Effector memory CD8-positive, alpha-beta T cell (primary cell): ENCODE data around the gene DNAJC7.
A peak's percentile ranks its signal among the peaks of the same experiment; 100 is the strongest.
"Not testable (repeated sequence)": the region's sequence is repeated elsewhere in the genome, so short reads cannot be mapped to it uniquely, and the experiment has no call there.

ENCODE experiments used
- ATAC-seq: fragments of 150-1000 bp; cut with Tn5 transposase; replicated peaks from 2 replicates; pipeline ENCODE4 v1.10.0; 2021; ENCODE audit warnings: mild to moderate bottlenecking, moderate library complexity
- DNase-seq, 3 experiments: peaks; one replicate each; pipeline ENCODE4 v3.0.0; 2021
- H3K27ac Mint-ChIP-seq, 2 donors: one replicate each; pipeline ENCODE4 v1.8.0; 2022; ENCODE audit warnings: mild to moderate bottlenecking in 2 of 2, mixed read lengths in 2 of 2, moderate library complexity in 2 of 2
- H3K27me3 Mint-ChIP-seq, 2 donors: one replicate each; pipeline ENCODE4 v1.8.0; 2022; ENCODE audit warnings: mixed read lengths in 2 of 2
- H3K36me3 Mint-ChIP-seq: one replicate; pipeline ENCODE4 v1.8.0; 2022; ENCODE audit warnings: mild to moderate bottlenecking, moderate library complexity, mixed read lengths; ENCODE audit not compliant: insufficient read depth
- H3K4me1 Mint-ChIP-seq, 2 donors: one replicate each; pipeline ENCODE4 v1.8.0; 2022; ENCODE audit warnings: low read depth in 2 of 2, mixed read lengths in 2 of 2
- H3K4me3 Mint-ChIP-seq, 2 donors: one replicate each; pipeline ENCODE4 v1.8.0; 2022; ENCODE audit warnings: mild to moderate bottlenecking in 2 of 2, mixed read lengths in 2 of 2, moderate library complexity in 2 of 2
- H3K9me3 Mint-ChIP-seq, 2 donors: one replicate each; pipeline ENCODE4 v1.8.0; 2022; ENCODE audit warnings: mixed read lengths in 2 of 2

Gene DNAJC7

DNA sequence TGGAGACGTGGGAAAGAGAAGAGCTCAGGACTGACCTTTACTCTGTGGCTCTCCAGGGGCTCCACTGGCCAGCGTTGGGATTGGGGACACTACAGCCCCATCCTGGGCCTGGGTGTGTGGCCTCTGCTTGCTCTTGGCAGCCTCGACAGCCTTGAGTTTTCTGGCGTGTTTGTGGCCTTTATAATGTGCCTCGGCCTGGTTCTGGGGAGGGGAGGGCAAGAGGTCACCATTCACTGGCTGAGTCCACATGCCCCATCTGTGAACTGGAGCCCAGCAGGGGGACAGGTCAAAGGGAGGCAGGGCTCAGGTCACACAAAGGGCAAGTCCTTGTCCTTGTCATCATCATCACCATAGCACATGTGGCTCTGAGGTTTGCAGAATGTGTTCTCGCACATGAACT is 14.3 kb upstream of the DNAJC7 start:
- Mint-ChIP-seq H3K4me1 (peaks cover 0 to 1% of the 10 kb centered on the region in 2 donors), H3K27ac (no peak overlapping the region), H3K4me3 (no peak overlapping the region), H3K36me3 (peaks cover 3% of the 10 kb centered on the region), H3K27me3 (peaks cover 17 to 22% of the 10 kb centered on the region in 2 donors), H3K9me3 (no peaks in the 10 kb centered on the region)
- DNase-seq (no peak), ATAC-seq (no peak)

DNA sequence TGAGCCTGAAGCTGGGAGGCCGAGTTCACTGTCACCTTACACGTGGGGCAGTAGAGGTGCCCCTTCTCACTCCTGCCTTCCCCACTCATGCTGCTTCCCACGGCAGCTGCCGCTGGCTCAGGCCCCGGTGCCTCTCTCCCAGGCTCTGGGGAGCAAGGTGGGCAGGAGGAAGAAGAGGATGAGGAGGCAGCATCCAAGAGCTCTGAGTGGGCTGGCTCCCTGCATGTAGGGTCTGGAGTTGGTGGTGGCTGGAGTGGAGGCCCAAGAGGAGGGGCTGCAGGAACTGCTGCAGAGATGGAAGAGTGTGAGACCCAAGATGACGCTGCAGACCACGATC is 11.5 kb upstream of the DNAJC7 start:
- Mint-ChIP-seq H3K4me1 (peaks cover 5 to 9% of the 10 kb centered on the region in 2 donors), H3K36me3 (peaks cover 13% of the 10 kb centered on the region), H3K27me3 (peaks cover 15 to 16% of the 10 kb centered on the region in 2 donors), H3K4me3 (no peak overlapping the region), H3K27ac (no peak overlapping the region), H3K9me3 (no peaks in the 10 kb centered on the region)
- no peak for ATAC-seq
- no peak for DNase-seq

DNA sequence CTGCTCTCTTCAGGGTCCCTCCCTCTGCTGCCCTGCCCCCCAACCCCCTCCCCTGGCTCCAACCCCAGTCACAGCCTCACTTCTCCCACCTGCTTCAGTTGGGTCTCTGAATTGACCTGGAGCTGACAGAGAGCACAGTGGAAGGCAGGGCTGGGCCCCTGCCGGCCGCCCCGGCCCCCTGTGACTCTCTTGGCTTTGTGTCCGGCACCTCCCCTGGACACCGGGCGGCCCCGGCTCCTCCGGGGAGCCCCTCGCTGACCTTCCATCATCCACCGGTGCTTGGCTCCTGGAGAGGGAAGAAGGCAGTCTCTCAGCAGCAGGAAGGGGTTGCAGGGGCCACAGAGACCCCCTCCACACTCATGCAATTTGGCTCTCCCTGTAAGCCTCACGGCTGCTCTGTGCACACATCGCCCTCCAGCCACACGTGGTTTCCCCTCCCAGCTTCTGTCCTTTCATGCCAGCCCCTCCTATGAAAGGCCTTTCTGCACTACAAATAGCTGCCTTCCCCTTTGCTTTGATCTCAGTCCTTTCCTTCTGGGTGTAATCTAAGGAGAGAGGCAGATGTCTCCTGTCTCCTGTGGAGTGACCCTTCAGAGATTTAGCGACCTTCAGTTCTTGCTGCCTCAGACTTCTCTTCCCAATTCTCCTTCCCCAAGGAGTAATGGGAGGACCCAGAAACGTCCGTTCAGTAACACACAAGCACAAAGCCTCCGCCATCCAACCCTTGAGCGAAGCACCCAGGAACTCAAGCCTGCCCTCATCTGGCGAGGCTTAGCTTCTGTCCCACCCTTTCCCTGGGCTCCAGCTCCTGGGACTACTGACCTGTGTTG is 10.9 kb upstream of the DNAJC7 start:
- H3K4me1 Mint-ChIP-seq: peaks cover 5 to 8% of the 10 kb centered on the region in 2 donors
- no peak overlapping the region for H3K27ac Mint-ChIP-seq
- H3K27me3 Mint-ChIP-seq: peaks cover 12 to 16% of the 10 kb centered on the region in 2 donors
- H3K4me3 Mint-ChIP-seq: no peak overlapping the region
- H3K9me3 Mint-ChIP-seq: no peaks in the 10 kb centered on the region
- no peak for DNase-seq
- ATAC-seq: no peak
- H3K36me3 Mint-ChIP-seq: peaks cover 13% of the 10 kb centered on the region

DNA sequence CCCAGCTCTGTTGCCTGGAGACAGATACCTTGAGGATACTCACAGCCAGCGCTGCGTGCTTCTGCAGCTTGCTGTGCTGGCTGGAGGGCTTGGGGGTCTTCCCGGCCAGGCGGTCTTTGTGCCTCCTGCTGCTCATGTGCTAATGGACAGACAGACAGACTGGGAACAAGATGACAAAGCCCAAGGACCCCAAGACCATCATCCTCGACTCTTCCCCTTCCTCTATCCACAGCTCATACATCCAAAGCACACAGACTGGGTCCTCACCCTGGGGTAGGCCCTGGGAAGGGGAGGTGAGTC is 10.3 kb upstream of the DNAJC7 start:
- Mint-ChIP-seq H3K4me1 (peaks cover 5 to 8% of the 10 kb centered on the region in 2 donors), H3K27me3 (peaks cover 12 to 16% of the 10 kb centered on the region in 2 donors), H3K9me3 (no peaks in the 10 kb centered on the region), H3K36me3 (peaks cover 13% of the 10 kb centered on the region), H3K27ac (no peak overlapping the region), H3K4me3 (no peak overlapping the region)
- DNase-seq: no peak
- ATAC-seq: no peak

DNA sequence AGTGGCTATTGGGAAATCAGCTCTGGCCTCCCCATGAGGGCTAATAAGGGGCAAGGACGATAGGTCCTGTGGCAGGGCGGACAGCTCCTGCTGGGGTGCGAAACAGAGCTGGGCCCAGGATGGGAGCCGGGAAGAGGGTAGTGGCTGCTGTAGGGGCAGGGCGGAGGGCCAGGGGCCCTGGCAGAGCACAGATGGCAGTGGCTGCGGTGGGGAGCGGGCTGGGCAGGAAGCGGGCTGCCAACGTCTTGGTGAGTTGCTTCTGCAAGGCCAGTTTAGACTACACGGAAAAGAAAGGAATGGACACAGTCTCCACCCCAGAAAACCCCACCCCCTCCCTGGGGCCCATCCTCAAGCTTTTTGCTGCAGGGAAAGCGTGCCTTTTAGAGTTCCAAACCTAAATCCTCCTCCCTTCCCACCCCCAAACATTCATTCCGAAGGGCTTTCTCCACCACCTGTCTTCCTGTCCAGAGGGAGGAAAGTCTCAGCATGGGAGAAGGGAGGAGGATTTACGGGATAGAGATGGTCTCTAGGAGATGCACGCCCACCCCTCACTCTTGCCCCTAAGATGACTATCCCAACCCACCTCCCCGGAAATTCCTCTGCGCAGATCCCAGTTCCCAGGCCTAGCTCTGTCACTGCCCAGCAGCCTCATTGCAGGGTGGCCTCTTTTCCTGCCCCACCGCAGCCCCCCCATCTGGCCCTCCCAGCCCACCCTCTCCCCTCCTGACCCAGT is 9.8 kb upstream of the DNAJC7 start:
- peaks cover 12 to 16% of the 10 kb centered on the region in 2 donors for H3K27me3 Mint-ChIP-seq
- H3K4me3 Mint-ChIP-seq: no peak overlapping the region
- no peaks in the 10 kb centered on the region for H3K9me3 Mint-ChIP-seq
- no peak overlapping the region for H3K27ac Mint-ChIP-seq
- ATAC-seq (no peak), DNase-seq (no peak)
- peaks cover 13% of the 10 kb centered on the region for H3K36me3 Mint-ChIP-seq
- H3K4me1 Mint-ChIP-seq: peaks cover 5 to 10% of the 10 kb centered on the region in 2 donors

DNA sequence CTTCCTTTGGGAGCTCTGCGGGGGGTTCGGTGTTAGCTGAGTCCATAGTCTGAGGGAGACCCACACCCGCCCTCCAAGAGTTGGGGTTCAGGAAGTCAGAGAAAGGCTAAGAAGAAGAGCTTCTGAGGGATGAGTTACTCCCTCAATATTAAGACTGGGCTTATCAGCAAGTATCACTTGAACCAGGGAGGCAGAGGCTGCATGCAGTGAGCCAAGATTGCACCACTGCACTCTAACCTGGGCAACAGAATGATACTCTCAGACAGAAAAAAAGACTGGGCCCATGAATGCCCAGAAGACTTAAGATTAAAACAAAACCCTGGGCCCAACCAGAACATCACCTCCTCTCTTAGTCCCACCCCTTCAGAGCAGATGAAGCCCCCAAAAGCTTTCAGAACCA is 8.7 kb upstream of the DNAJC7 start:
- Mint-ChIP-seq H3K36me3 (peaks cover 13% of the 10 kb centered on the region), H3K4me3 (no peak overlapping the region), H3K27ac (peak overlapping the region in 1 of 2 donors; percentile 77), H3K9me3 (no peaks in the 10 kb centered on the region), H3K4me1 (peaks cover 10 to 17% of the 10 kb centered on the region in 2 donors), H3K27me3 (peaks cover 12 to 16% of the 10 kb centered on the region in 2 donors)
- ATAC-seq: no peak
- DNase-seq: no peak

DNA sequence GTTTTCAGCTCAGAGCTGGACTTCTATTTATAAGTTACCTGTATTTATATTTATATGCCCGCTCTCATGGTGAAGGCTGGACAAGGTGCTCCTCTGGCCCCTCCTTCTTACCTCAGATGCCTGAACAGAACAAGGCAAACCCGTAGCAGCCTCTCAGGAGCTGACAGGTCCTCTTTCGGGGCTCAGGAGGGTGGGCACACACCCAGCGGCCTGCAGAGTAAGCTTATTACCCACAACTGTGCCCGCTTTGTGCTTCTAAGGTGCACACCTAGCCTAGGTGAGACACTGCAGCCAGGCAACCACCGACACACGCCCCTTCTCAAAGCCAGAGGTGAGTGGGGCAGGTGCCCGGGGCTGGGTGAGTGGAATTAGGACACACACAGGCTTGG is 7.9 kb upstream of the DNAJC7 start:
- Mint-ChIP-seq H3K27me3 (peaks cover 12 to 16% of the 10 kb centered on the region in 2 donors), H3K4me1 (peaks cover 17 to 22% of the 10 kb centered on the region in 2 donors), H3K9me3 (no peaks in the 10 kb centered on the region), H3K36me3 (peaks cover 13% of the 10 kb centered on the region), H3K4me3 (no peak overlapping the region), H3K27ac (no peak overlapping the region)
- DNase-seq (no peak), ATAC-seq (no peak)

DNA sequence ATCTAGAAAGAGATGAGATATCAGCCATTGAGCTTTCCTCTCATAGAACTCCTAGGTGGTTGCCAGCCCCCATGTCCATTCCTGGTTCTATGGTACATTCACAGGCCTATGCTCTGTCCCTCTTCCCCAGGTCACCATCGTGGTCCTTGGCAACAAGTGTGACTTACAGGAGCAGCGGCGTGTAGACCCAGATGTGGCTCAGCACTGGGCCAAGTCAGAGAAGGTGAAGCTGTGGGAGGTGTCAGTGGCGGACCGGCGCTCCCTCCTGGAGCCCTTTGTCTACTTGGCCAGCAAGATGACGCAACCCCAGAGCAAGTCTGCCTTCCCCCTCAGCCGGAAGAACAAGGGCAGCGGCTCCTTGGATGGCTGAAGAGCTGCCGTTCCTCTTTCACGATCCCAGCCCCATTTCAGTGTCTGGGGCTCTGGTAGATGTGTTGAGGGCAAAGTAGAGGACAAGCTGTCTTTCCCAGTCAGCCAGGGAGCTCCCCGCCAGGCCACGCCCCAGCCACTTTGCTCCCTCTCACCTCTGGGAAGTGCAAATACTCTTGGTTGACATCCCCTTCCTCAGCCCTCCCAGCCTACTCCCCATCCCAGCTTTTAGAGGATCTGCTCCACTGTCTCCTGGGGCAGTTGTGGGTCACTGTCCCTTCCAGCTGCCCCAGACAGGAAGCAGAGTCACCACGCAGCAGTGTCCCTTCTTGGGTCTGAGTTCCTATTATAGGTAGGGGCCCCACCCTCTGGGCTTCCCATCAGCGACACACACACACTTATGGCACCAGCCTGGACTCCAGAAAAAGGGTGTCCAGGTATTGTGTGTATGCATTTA is 6.5 kb upstream of the DNAJC7 start:
- Mint-ChIP-seq H3K4me3 (no peak overlapping the region), H3K27me3 (peaks cover 7 to 10% of the 10 kb centered on the region in 2 donors), H3K27ac (no peak overlapping the region), H3K4me1 (peaks cover 25 to 27% of the 10 kb centered on the region in 2 donors), H3K9me3 (peaks cover 0 to 2% of the 10 kb centered on the region in 2 donors), H3K36me3 (peaks cover 23% of the 10 kb centered on the region)
- ATAC-seq: no peak
- no peak for DNase-seq

DNA sequence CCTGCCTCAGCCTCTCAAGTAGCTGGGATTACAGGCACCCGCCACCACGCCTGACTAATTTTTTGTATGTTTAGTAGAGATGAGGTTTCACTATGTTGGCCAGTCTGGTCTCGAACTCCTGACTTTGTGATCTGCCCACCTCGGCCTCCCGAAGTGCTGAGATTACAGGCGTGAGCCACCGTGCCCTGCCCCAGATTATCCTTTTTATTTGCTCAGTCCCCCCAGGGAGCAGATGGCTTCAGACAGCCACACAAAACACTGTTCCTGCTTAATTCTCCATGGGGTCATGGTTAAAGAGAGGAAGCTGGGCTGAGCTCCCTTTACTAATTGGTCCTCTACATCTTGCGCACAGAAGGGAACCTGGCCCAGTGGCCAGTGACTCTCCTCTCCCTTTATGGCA is 3.6 kb upstream of the DNAJC7 start:
- Mint-ChIP-seq H3K36me3 (peaks cover 30% of the 10 kb centered on the region), H3K4me1 (peaks cover 46 to 48% of the 10 kb centered on the region in 2 donors), H3K4me3 (peak overlapping the region; percentile 96 to 99), H3K27ac (peak overlapping the region; percentile 80 to 93)
- not testable (repeated sequence) for DNase-seq, H3K9me3 Mint-ChIP-seq, ATAC-seq, H3K27me3 Mint-ChIP-seq

DNA sequence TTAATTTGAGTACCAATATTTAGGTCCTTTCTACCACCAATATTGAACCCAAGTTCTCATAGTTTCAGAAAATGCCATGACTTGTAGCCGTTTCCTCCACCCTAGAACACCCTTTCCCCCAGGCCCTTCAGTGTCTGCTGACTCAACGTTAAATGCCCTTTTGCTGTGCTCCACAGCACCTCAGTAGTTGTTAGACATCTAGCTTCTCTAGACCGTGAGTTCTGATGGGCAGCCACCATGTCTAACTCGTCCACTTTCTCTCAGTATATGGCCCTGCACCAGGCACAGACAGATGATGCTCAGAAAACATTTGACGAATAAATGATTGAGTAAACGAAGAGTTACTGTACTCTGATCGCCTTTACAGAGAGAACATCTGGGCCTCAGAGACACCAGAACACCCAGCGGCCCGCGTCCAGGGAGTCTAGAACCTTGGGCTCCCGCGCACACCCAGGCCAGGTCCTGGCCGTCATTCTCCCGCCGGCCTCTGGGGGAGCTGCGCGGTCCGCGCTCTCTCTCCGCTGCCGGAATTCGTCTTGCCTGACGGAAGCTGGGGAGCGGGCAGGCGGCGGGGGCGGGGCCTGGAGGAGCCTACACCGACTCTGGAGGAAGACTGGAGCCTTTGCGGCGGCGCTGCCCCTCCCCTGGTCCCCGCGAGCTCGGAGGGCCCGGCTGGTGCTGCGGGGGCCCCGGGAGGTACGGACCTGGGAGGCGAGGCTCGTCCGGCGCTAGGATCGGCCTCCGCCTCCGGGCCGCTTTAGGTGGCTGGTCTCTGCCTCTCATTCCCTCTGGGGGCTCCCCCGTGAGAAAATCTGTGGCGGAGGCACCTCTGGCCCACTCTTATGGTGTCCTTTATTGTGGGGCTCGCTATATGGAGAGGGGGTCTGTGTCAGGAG is 2.5 kb upstream of the DNAJC7 start, which contains the start of gene NKIRAS2:
Gene NKIRAS2 (plus strand): TSS at position 582 of the 896 bp plus-strand sequence. CDS start 1,488 bp downstream, outside the sequence.
- peak within 1 kb of the TSS; percentile 96 to 99 for H3K4me3 Mint-ChIP-seq
- DNase-seq (peak; percentile 88 to 89 (median 89)), ATAC-seq (peak; percentile 70)
- H3K27ac Mint-ChIP-seq: peak within 1 kb of the TSS; percentile 80 to 93
- H3K4me1 Mint-ChIP-seq: peaks cover 52 to 54% of the 10 kb centered on the region in 2 donors
- peaks cover 36% of the 10 kb centered on the region for H3K36me3 Mint-ChIP-seq
- peaks cover 0 to 2% of the 10 kb centered on the region in 2 donors for H3K9me3 Mint-ChIP-seq
- no peaks in the 10 kb centered on the region for H3K27me3 Mint-ChIP-seq

DNA sequence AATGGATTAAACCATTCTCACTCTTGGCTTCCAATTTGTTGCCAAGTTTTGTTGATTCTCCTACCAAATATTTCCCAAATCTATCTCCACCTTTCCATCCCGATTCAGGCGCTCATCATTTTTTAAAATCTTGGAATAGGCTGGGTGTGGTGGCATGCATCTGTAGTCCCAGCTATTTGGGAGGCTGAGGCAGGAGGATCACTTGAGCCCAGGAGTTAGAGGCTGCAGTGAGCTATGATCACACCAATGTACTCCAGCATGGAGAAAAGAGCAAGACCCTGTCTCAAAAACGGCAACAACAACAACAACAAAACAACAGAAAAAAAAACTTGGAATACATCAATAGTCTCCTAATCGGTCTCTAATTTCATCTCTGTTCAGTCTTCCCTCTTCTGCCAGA is 1.7 kb upstream of the DNAJC7 start:
- DNase-seq (no peak), ATAC-seq (no peak)
- H3K27ac Mint-ChIP-seq: no peak overlapping the region
- peaks cover 30% of the 10 kb centered on the region for H3K36me3 Mint-ChIP-seq
- peaks cover 0 to 2% of the 10 kb centered on the region in 2 donors for H3K9me3 Mint-ChIP-seq
- no peaks in the 10 kb centered on the region for H3K27me3 Mint-ChIP-seq
- H3K4me3 Mint-ChIP-seq: peak overlapping the region; percentile 96 to 99
- peaks cover 50 to 53% of the 10 kb centered on the region in 2 donors for H3K4me1 Mint-ChIP-seq

DNA sequence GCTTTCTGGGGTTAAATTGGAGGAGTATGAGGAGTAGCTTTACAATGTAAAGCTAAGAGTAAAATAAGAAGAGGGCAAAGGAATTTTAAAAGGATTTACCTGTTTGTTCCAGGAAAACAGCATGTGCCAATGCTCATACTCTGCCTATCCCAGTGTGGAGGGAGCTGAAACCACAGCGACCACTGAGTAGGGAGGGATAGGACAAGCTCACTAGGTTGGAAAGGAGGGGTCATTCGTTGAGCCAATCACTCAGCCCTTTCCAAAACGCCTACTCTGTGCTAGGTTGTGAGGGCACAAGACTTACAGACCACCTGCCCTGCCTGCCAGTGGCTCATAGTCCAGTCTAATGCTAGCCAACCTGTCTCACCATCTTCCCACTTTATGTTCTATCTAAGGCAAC is 1.1 kb upstream of the DNAJC7 start:
- no peaks in the 10 kb centered on the region for H3K27me3 Mint-ChIP-seq
- peak overlapping the region; percentile 96 to 99 for H3K4me3 Mint-ChIP-seq
- ATAC-seq (no peak), DNase-seq (no peak)
- peaks cover 50 to 57% of the 10 kb centered on the region in 2 donors for H3K4me1 Mint-ChIP-seq
- peaks cover 0 to 2% of the 10 kb centered on the region in 2 donors for H3K9me3 Mint-ChIP-seq
- H3K27ac Mint-ChIP-seq: peak overlapping the region; percentile 99
- H3K36me3 Mint-ChIP-seq: peaks cover 30% of the 10 kb centered on the region
